NCI-H748 (cell line): ENCODE data around the gene ARID2.

Experiments used
- DNase-seq: peaks from one replicate; lab custom pipeline; 2025; ENCODE audit not compliant: unreplicated experiment; lab: John Stamatoyannopoulos, UW

The ARID2 gene

GRCh38 chr12:45721369-45721768 lies 8.1 kb upstream of the ARID2 start:
- no peak for DNase-seq

GRCh38 chr12:45721954-45722353 lies 7.6 kb upstream of the ARID2 start:
- no peak for DNase-seq

- DNase-seq: peak; percentile 32
Observed at GRCh38 chr12:45725631-45726602, 3.6 kb upstream of the ARID2 start.

GRCh38 chr12:45726603-45727300 lies 2.8 kb upstream of the ARID2 start:
- peak; percentile 72 for DNase-seq

GRCh38 chr12:45727301-45727979 lies 2.1 kb upstream of the ARID2 start:
- DNase-seq: peak; percentile 98

- DNase-seq: peak; percentile 54
Observed at GRCh38 chr12:45727980-45728629, 1.4 kb upstream of the ARID2 start.

GRCh38 chr12:45728630-45729232 lies 775 bp upstream of the ARID2 start:
- DNase-seq: peak; percentile 97

GRCh38 chr12:45730084-45730347 lies 510 bp downstream of the ARID2 start:
- no peak for DNase-seq

GRCh38 chr12:45730348-45731189 lies 1.1 kb downstream of the ARID2 start:
- peak; percentile 76 for DNase-seq

GRCh38 chr12:45731190-45731775 lies 1.8 kb downstream of the ARID2 start:
- peak; percentile 41 for DNase-seq

GRCh38 chr12:45732250-45732649 lies 2.7 kb downstream of the ARID2 start:
- DNase-seq: no peak

- no peak for DNase-seq
Observed at GRCh38 chr12:45732936-45733335, 3.4 kb downstream of the ARID2 start.

- DNase-seq: peak; percentile 9
Observed at GRCh38 chr12:45737638-45738037, 8.1 kb downstream of the ARID2 start.

- DNase-seq: no peak
Observed at GRCh38 chr12:45742590-45742989, 13.1 kb downstream of the ARID2 start.

GRCh38 chr12:45743247-45743646 lies 13.7 kb downstream of the ARID2 start:
- DNase-seq: no peak

- no peak for DNase-seq
Observed at GRCh38 chr12:45745861-45746277, 16.4 kb downstream of the ARID2 start.

- DNase-seq: no peak
Observed at GRCh38 chr12:45756666-45757065, 27.2 kb downstream of the ARID2 start.

- DNase-seq: no peak
Observed at GRCh38 chr12:45757172-45757571, 27.7 kb downstream of the ARID2 start.

GRCh38 chr12:45760333-45760732 lies 30.8 kb downstream of the ARID2 start:
- no peak for DNase-seq
